SH-SY5Y (cell line): ENCODE measurements around the gene PTGR3.

Source experiments
- GATA2 ChIP-seq: IDR thresholded peaks from 2 replicates; pipeline ENCODE4 v1.6.1; 2011; ENCODE audit warnings: mild to moderate bottlenecking, low read depth, low read length
- GATA3 ChIP-seq: IDR thresholded peaks from 2 replicates; pipeline ENCODE4 v1.6.1; 2011; ENCODE audit warnings: low read depth, mild to moderate bottlenecking, low read length, moderate library complexity

DNA sequence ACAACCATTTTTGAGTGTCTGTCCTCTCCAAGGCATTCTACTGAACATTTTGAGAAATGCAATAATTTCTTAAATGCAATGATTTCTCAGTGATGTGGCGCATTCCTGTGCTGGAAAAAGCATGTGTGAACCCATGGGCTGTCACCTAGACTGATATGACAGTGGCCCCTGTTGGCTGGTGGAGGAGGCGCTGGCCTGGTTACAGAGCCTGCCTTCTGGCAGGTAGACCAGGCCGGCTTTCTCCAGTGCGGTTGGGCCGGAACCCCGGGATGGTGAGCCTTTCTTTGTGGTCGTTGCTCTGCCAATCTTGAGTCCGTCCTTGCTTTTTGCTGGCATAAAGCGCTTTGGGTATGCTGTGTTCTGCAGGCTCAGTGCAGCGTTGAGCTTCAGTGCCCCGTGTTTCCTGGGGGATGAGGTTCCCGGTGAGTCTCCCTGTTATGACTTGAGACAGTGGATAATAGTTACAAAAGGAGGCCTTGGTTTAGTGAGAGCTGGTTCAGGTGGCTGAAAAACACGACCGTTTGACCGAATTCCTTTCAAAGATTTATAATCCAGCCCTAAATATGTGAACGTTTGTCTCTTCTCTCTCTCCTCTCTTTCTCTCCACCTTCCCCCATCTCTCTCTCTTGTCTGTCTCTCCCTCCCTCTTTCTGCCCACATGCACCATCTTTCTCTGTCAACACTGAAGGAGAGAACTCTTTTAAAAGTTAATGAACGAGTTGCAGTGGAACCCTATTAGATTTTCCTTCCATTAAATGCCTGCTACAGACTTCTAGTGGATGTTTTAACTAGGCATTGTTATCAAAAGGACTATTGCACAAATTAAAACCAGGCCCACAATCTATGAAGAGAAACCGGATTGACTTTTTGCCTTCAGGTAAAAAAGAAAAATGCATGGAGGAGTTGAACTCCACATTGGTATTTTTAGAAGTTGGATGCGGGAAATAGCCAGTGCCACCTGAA, 35.7 kb upstream of the PTGR3 start:
- TF ChIP-seq GATA3 (no peak), GATA2 (no peak)
